GM19372 (cell line): ENCODE data around the gene CIRBP.

ENCODE experiments used
- ATAC-seq: cut with Tn5 transposase; IDR thresholded peaks from one replicate; pipeline ENCODE4 v1.9.1; 2021; ENCODE audit warnings: mild to moderate bottlenecking, low read depth, moderate library complexity; ENCODE audit not compliant: unreplicated experiment

CIRBP gene

DNA sequence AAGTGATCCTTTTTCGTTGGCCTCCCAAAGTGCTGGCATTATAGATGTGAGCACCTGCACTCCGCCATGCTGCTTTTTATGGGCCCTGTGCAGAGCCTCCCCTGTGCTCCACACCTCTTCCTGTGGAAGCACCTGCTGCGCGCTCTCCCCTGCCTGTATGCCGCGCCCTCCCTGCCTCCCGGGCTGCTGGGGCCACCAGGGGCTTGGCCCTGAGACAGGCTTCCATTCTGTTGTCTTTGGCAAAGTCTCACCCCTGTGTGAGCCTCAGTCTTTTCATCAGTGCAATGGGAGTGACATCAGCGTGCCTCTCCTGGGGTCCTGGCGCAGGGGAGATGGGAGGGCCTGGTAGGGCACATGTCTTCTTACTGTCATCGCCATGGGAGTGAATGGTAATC, 7.5 kb downstream of the CIRBP start:
- no peak for ATAC-seq

- no peak for ATAC-seq
Observed at GRCh38 chr19:1277061-1277460, 7.9 kb downstream of the CIRBP start.

GRCh38 chr19:1278074-1278473, 8.9 kb downstream of the CIRBP start:
- ATAC-seq = no peak

GRCh38 chr19:1278713-1279660, 9.9 kb downstream of the CIRBP start:
- ATAC-seq = no peak

DNA sequence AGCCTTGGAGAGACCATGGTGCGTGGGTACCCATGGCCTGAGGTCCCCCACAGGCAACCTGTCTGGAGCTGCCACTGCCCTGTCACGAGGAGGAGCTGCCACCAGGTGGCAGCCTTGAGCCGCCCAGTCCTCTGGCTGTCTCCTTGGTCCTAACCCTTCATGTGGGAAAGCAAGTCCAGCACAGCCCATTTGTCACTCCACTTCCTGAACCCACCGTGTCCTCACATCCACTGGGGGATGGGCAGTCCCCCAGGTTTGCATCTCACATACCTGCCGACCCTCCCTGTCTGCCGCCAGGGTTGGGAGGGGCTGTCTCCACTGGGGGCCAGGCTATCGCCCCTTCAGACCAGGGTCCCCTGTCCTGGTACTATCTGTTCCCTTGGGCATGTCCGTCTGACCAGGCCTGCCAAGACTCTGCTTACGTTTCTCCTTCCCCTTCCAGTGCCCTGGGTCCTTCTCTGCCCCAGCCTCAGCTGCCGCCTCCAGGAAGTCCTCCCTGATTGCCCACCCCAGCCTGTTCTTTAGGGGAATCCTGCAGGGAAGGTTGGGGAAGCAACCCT, 10.7 kb downstream of the CIRBP start:
- ATAC-seq = no peak

DNA sequence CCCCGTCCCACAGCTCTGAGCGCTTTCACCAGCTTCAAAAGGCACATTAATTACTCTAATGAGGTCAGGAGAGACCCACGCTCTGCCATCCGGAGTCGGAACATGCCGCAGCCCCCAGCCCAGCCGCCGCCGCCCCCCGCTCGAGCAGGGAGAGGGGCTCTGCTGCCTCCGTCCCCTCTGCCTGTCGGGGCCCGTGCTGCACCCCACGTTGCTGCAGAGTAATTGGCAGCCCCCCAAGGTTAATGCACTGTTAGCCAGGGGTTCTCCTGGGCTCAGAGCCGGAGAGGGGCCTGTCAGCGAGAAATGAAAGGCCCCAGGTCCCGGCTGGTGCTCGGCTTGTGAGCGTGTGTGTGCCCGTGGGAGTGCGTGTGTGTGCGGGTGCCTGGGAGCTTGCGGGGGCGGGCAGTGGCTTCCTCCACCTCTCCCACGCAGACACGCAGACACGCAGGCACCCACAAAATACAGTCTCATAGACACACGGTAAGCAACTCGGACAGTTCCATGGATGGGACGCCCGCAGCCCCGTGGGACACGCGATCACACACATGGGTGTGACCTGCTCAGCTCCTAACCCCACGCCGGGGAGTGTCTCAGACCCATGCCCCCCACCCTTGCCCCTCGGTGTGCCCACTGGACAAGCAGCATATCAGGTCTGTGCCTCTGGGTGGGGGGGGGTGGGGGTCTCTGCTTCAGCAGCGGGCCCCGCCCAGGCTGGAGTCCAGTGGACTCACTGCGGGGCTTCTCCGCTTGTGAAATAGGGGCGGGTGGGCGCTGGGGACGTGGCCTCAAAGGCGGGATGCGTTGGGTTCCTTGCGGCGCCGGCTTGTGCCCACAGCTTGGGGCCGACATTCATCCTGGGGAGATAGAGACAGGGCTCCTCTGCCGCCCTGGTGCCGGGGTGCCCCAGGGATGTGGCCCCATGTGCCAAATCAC, 11.8 kb downstream of the CIRBP start:
- no peak for ATAC-seq

DNA sequence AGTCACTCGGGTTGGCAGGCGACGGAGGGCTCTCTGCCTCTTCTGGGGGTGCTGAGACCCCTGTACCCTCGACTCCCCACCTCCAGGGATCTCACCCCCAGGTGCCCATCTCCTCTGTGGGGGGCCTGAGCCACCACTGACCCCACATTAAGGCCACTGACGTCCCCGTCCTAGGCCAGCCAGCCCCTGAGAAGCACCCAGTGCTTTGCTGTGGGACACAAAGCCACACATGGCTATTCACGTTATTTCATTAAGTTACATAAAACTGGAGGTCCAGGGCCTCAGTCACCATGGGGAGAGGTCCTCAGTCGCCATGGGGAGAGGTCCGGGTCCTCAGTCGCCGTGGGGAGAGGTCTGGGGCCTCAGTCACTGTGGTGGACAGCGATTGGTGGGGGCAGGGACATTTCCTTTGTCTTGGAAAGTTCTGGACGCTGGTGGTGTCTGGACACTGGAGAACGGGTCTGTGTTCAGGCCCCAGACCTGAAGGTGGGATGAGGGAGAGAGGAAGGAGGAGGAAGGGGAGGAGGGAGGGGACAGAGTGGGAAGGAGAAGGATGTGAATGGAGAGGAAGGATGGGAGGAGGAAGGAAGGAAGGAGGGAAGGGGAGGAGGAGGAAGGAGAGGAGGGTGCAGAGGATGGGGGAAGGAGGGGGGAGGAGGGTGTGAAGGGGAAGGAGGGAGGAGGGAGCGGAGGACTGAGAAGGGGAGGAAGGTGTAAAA, 12.6 kb downstream of the CIRBP start:
- no peak for ATAC-seq

GRCh38 chr19:1282588-1283206, 13.6 kb downstream of the CIRBP start:
- ATAC-seq = no peak

DNA sequence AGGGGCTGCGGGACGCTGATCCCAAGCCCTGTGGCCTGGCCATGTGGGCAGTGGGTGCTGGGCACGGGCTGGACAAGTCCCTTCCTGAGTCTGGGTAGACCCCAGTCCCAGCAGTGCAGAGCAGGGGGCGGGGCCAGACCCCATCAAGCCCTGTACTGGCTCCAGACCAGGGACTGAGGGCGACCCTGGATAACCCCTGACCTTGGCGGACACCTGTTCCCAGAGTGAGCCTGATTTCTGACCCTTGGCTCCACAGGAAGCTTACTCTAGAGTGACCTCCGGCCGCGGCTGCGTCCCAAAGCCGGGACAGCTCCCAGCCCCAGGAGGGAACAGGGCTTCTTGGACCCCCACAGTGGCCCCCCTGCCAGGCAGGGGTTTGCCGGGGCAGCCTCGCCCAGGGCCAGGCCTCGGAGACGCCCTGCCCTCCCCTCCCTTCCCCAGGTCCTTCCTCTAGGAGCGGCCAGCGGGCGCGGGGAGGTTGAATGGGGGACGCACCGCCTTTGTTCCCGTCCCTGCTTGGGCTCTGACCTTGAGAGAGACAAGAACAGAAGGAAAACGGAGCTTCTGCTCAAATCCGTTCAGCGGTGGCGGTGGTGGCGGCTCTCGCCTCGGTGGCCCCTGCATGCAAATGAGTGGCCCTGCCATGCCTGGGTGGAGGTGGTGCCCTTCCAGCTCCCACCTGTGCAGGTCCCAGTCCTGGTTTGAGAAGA, 14.2 kb downstream of the CIRBP start:
- ATAC-seq = no peak

- ATAC-seq = no peak
Observed at GRCh38 chr19:1283917-1284292, 14.8 kb downstream of the CIRBP start.

GRCh38 chr19:1284293-1284978, 15.3 kb downstream of the CIRBP start:
- ATAC-seq = no peak

GRCh38 chr19:1284979-1285736, 16.0 kb downstream of the CIRBP start:
- no peak for ATAC-seq

- ATAC-seq = no peak
Observed at GRCh38 chr19:1285737-1286360, 16.7 kb downstream of the CIRBP start, which contains the start of gene EFNA2. Gene EFNA2, plus strand, starts transcription at chr19:1285873. Its CDS starts 296 bp downstream, at chr19:1286169.

DNA sequence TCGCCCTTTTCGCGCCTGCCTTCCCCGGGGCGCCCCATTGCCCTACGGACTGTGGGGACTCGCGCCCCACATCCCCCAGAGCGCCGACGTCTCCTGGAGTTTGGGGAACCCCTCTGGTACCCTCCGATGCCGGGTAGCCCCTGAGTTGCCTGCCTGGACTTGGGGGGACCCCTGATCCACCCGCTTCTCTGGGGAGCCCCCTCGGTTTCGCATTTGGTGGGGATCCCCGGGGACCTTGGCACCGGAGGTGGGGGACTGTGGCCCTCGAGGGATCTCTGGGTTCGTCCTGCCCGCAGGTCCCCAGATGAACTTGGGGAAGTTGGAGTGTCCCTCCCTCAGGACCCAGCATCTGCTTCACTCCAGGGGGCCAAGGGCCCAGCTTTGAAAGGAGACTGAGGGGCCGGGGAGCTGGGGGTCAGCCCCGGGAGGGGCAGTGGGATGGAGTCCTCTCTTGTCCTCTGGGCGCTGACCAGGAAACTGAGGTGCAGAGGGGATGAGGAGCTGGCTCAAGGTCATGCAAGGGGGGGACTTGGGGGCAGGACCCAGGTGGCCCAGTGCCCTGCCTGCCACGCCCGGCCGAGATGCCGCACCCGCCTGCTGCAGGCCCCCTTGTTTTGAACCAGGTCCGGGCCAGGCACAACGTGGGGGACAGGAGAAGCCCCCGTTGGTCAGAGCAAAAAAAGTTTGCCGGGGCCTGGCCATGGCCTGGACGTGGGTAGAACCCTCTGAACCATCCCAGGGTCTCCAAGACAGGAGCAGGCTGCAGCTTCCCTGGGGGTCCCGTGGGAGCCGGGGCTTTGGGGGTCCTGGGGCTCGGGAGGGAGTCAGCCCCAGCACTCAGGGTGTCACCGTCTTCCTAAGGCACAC, 17.6 kb downstream of the CIRBP start:
- ATAC-seq = no peak

GRCh38 chr19:1287354-1288225, 18.5 kb downstream of the CIRBP start:
- no peak for ATAC-seq

DNA sequence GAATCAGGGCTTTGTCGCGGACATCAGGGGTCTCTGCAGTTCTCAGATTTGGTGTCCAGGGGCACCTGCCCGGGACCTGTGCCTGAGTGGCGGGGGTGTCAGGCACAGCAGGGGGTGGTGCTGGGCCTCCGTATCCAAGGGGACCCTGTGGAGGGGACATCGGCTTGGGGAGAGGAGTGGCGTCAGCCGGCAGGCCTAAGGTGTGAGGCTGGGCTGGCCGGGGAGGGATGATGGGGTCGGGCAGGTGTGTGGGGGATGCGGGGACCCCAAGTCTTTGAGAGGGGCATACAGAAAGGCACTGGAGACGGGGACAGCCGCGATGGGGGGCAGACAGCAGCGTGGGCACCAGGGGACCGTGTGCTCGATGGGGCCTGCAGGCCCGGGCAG, 19.1 kb downstream of the CIRBP start:
- ATAC-seq = no peak
